ENCODE data around the gene CNTNAP5.

- no peak for TF ChIP-seq CTCF (IDR thresholded peaks at IDR 0.05; ENCODE audit: low read length)
- TF ChIP-seq EZH2 (optimal IDR thresholded peaks at IDR 0.05; ENCODE audit: low read depth, low read length): no peak
Observed at GRCh38 chr2:124180635-124181034, 155.5 kb downstream of the CNTNAP5 start.

Measured in MM.1S (cell line).